Heart right ventricle (tissue), 16 donors: ENCODE results near the gene SCN10A. TPM values are rescaled to one million over a fixed set of nuclear protein-coding genes. Genes with fewer than 3 reads are reported as not detected.
A peak's percentile ranks its signal among the peaks of the same experiment; 100 is the strongest.

Experiments
- ATAC-seq, 8 donors: fragments of 200-7000 bp; cut with Tn5 transposase; one replicate each; pipeline ENCODE4 v1.9.1; 2020; ENCODE audit warnings: mild to moderate bottlenecking in 8 of 8, moderate library complexity in 8 of 8, moderate number of reproducible peaks in 1 of 8
- DNase-seq, 2 donors: peaks; one replicate each; pipeline ENCODE4 v3.0.0-alpha.2; 2020
- H3K27ac ChIP-seq, 10 donors: fragments of 200-600 bp; sonication (generic) in 2 of 10; one replicate each; pipeline versions ENCODE4 v1.5.0 to v1.8.0; 2020 to 2022; ENCODE audit warnings: mild to moderate bottlenecking in 3 of 10
- H3K27me3 ChIP-seq, 7 donors: fragments of 200-600 bp; one replicate each; pipeline ENCODE4 v1.8.0; 2021 to 2022; ENCODE audit warnings: mild to moderate bottlenecking in 2 of 7
- H3K36me3 ChIP-seq, 9 donors: fragments of 200-600 bp; sonication (generic) in 1 of 9; one replicate each; pipeline versions ENCODE4 v1.5.0 to v1.8.0; 2020 to 2022; ENCODE audit warnings: mild to moderate bottlenecking in 2 of 9
- H3K4me1 ChIP-seq, 9 donors: fragments of 200-600 bp; sonication (generic) in 1 of 9; one replicate each; pipeline versions ENCODE4 v1.5.0 to v1.8.0; 2020 to 2022; ENCODE audit warnings: mild to moderate bottlenecking in 4 of 9
- H3K4me3 ChIP-seq, 10 donors: fragments of 200-600 bp; sonication (generic) in 2 of 10; one replicate each; pipeline versions ENCODE4 v1.5.0 to v1.8.0; 2020 to 2022; ENCODE audit warnings: mild to moderate bottlenecking in 7 of 10, moderate library complexity in 2 of 10
- H3K9me3 ChIP-seq, 11 donors: fragments of 200-600 bp in 10 of 11; sonication (generic) in 2 of 11; one replicate each; pipeline versions ENCODE4 v1.5.0 to v1.8.0; 2013 to 2022; ENCODE audit warnings: mild to moderate bottlenecking in 2 of 11, control low read depth in 1 of 11, moderate library complexity in 1 of 11
- CTCF ChIP-seq, 9 donors: fragments of 200-600 bp; sonication (generic) in 2 of 9; IDR thresholded peaks; one replicate each; pipeline versions ENCODE4 v1.5.0 to v1.8.0; 2021 to 2022; ENCODE audit warnings: antibody characterized with exemption in 9 of 9, mild to moderate bottlenecking in 5 of 9, moderate library complexity in 1 of 9
- WGBS, 2 donors: extraction: QIAGEN DNeasy Blood & Tissue Kit; methylation state at CpG; one replicate each; pipeline ENCODE4 v1.1.7; 2013; ENCODE audit warnings: inconsistent platforms in 1 of 2; 5-methylcytosine and 5-hydroxymethylcytosine counted together
- intact Hi-C, 10 donors: fragments of 100-400 bp; cut with DNase I; formaldehyde crosslinking; loops; one replicate each; pipeline versions ENCODE4 v1.11.1 to v1.14.2; 2022
- polyA plus RNA-seq, 2 donors: library from polyadenylated mRNA; stranded (reverse); fragments of 200-250 nt; gene quantifications; one replicate each; pipeline ENCODE4 v1.2.3, GENCODE V29; 2013
- total RNA-seq, 10 donors: library from RNA; stranded (reverse); fragmentation: NEBNext Ultra II Directional in 3 of 10; extraction: Animal tissue kit (Norgen Biotek cat#: 25700) in 3 of 10; gene quantifications; one replicate each; pipeline versions ENCODE4 v1.2.1 to v1.2.4, GENCODE V29; 2021 to 2023
- donor health status: Arrhythmogenic right ventricular cardiomyopathy.
- donor health status: ischemic (EF 13 %, LVEDD 7.1; RV severe dilation, severe dysfunction).
- donor health status: healthy with polysubstance abuse.
- donor health status: DM: no; HTN: yes; CAD: no.
- donor health status: DM: no; HTN: no; CAD: no.
- donor health status: ischemic (EF 25% LVEDD 6.9; RV normal size, moderate dysfunction).
- donor health status: ischemic (EF 25% LVEDD 5.7; RV mildly dilated, moderate dysfunction).
- donor health status: healthy.
- donor health status: DM: yes; HTN: yes; CAD: no.
- donor health status: Ischemic cardiomyopathy.
- donor health status: ischemic (EF 35%, LVEDD 5.7; RV mildly dilated, moderate dysfunction).
- donor health status: nonischemic (EF 11% LVEDD 7.7; RV severe dilation, severe dysfunction).
- donor health status: DM: yes; HTN: yes; CAD: no.
- donor health status: PGD.
- donor health status: ischemic (EF 29% LVEDD 5.4; RV normal size, mild dysfunction).
- donor health status: nonischemic (EF 23%, LVEDD 6.1; RV moderate dilation, normal function).

Gene SCN10A
- total and polyA plus RNA-seq, 12 donors: 0.03 to 0.36 (median 0.07) TPM

DNA sequence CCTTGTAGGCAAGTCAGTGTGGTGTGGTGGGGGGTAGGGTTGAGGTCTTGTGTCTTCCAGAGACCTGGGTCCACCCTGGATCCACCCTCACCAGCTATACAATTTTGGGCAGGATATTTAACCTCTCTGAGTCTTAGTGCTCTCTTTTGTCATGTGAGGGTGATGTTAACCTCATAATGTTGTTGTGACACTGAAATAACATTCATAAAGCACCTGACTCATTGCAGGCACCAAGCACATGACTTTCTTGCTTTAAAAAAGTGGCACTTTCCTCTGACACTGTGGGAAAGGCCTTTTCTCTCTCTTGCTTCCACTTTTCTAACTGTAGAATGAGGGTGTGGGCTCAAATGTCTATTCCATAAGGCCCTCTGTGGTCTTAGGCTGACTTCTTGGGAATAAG lies 75.5 kb downstream of the SCN10A start:
- Histone ChIP-seq H3K9me3 (no peaks in the 10 kb centered on the region), H3K27me3 (no peaks in the 10 kb centered on the region), H3K27ac (no peak overlapping the region), H3K4me1 (no peaks in the 10 kb centered on the region), H3K36me3 (no peaks in the 10 kb centered on the region), H3K4me3 (no peak overlapping the region)
- ATAC-seq (no peak), DNase-seq (no peak)
- intact Hi-C loops: no loop called here
- no peak for TF ChIP-seq CTCF (IDR thresholded peaks at IDR 0.05)

DNA sequence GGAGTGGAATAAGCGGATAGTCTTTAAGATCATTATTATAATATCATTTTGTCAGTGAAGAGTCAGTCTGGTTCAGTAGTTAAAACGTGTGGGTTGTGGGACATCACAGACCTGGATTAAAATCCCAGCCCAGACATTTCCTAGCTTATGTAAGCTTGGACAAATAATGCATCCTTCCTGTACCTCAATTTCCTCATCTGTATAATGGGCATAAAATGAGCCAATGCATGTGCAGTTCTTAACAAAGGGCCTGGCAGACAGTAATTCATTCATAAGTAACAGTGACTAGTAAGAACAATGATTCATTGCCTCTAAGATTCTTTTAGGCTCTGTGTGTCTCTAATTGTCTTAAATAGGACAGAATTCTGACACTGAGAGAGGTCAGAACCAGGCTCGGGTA lies 76.1 kb downstream of the SCN10A start:
- DNase-seq (no peak), ATAC-seq (no peak)
- no peak for TF ChIP-seq CTCF (IDR thresholded peaks at IDR 0.05)
- no peak overlapping the region for H3K4me3 ChIP-seq
- intact Hi-C loops: loop anchor here in 3 of 10 donors (5.0 to 10.0 kb wide), 2 partner anchors 102 to 105 kb away; no protein-coding TSS in a partner anchor
- WGBS, 2 donors: 73 to 76% methylated on average over 3 of the region's 3 CpGs
- H3K36me3 ChIP-seq: no peaks in the 10 kb centered on the region
- no peaks in the 10 kb centered on the region for H3K4me1 ChIP-seq
- H3K27ac ChIP-seq: no peak overlapping the region
- H3K9me3 ChIP-seq: no peaks in the 10 kb centered on the region
- no peaks in the 10 kb centered on the region for H3K27me3 ChIP-seq

DNA sequence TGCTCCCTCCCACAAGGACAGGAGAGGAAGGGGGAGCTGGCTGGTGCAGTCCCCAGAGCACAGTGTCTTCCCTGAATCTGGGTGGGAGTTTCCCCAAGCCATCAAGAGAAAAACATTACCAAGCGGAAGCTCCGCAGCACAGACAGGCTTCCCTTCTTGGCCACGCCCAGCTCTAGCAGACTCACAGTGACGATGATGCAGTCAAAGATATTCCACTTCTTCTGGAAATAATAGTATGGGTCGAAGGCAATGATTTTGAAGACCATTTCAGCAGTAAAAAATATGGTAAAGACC lies 76.7 kb downstream of the SCN10A start:
- Histone ChIP-seq H3K4me3 (no peak overlapping the region), H3K27ac (no peak overlapping the region), H3K36me3 (no peaks in the 10 kb centered on the region), H3K27me3 (no peaks in the 10 kb centered on the region), H3K9me3 (no peaks in the 10 kb centered on the region), H3K4me1 (no peaks in the 10 kb centered on the region)
- TF ChIP-seq CTCF (IDR thresholded peaks at IDR 0.05): no peak
- no peak for DNase-seq
- peak in 1 of 8 donors; percentile 30 for ATAC-seq
- intact Hi-C loops: loop anchor here in 3 of 10 donors (5.0 to 10.0 kb wide), 2 partner anchors 103 to 105 kb away; no protein-coding TSS in a partner anchor
- WGBS, 2 donors: 61 to 78% methylated on average over 5 of the region's 5 CpGs

GRCh38 chr3:38738630-38739395 lies 77.2 kb downstream of the SCN10A start:
- Histone ChIP-seq H3K9me3 (no peaks in the 10 kb centered on the region), H3K27ac (no peak overlapping the region), H3K4me1 (no peaks in the 10 kb centered on the region), H3K4me3 (no peak overlapping the region), H3K27me3 (no peaks in the 10 kb centered on the region), H3K36me3 (no peaks in the 10 kb centered on the region)
- TF ChIP-seq CTCF (IDR thresholded peaks at IDR 0.05): peak; percentile 31 to 58 (median 48)
- 54 to 65% methylated on average over 13 of the region's 13 CpGs for WGBS, 2 donors
- intact Hi-C loops: loop anchor here in 3 of 10 donors (5.0 to 10.0 kb wide), 2 partner anchors 103 to 106 kb away; no protein-coding TSS in a partner anchor
- ATAC-seq: peak in 3 of 8 donors; percentile 20 to 40 (median 22)
- peak in 1 of 2 donors; percentile 16 for DNase-seq
